WTC11 (cell line): ENCODE results near the gene PRKCG. TPM values are rescaled to one million over a fixed set of nuclear protein-coding genes. Genes with fewer than 3 reads are reported as not detected.

Experiments used
- ATAC-seq: fragments of 200-7000 bp; cut with Tn5 transposase; 2 replicates; pipeline ENCODE4 v1.10.0; 2021; ENCODE audit warnings: mild to moderate bottlenecking, moderate library complexity
- CTCF ChIA-PET: fragments of 300-600 bp; sonication (Branson Sonifier 250); formaldehyde crosslinking; loops from one replicate; lab custom pipeline; 2021; ENCODE audit warnings: antibody characterized with exemption; lab: Charles Lee
- POLR2A ChIA-PET: fragments of 350-600 bp; sonication (Branson Sonifier 250); formaldehyde crosslinking; loops from one replicate; lab custom pipeline; 2021; ENCODE audit warnings: antibody characterized with exemption; lab: Charles Lee
- DNase-seq: peaks from one replicate; pipeline ENCODE4 v3.0.0; 2021; ENCODE audit warnings: low spot score
- H3K27ac Mint-ChIP-seq: 2 replicates; pipeline ENCODE4 v1.8.0; 2021; ENCODE audit warnings: mixed read lengths
- H3K27me3 Mint-ChIP-seq: 2 replicates; pipeline ENCODE4 v1.8.0; 2021; ENCODE audit warnings: low read depth, mild to moderate bottlenecking, moderate library complexity, mixed read lengths
- H3K36me3 Mint-ChIP-seq: 2 replicates; pipeline ENCODE4 v1.8.0; 2021; ENCODE audit warnings: mixed read lengths
- H3K4me1 Mint-ChIP-seq: 2 replicates; pipeline ENCODE4 v1.8.0; 2022; ENCODE audit warnings: mixed read lengths
- H3K4me3 Mint-ChIP-seq: 2 replicates; pipeline ENCODE4 v1.8.0; 2021; ENCODE audit warnings: mild to moderate bottlenecking, moderate library complexity, mixed read lengths
- H3K9me3 Mint-ChIP-seq: 2 replicates; pipeline ENCODE4 v1.8.0; 2021; ENCODE audit warnings: mixed read lengths
- ATF3 ChIP-seq: sonication (generic); formaldehyde crosslinking; conservative IDR thresholded peaks from 2 replicates; pipeline ENCODE4 v1.8.1; 2022; ENCODE audit warnings: mild to moderate bottlenecking, missing genetic modification reagents
- ELF4 ChIP-seq: sonication (generic); formaldehyde crosslinking; IDR thresholded peaks from 2 replicates; pipeline ENCODE4 v1.8.1; 2022; ENCODE audit warnings: low read depth, mild to moderate bottlenecking, moderate library complexity, missing genetic modification reagents
- FOXJ3 ChIP-seq: sonication (generic); formaldehyde crosslinking; IDR thresholded peaks from 2 replicates; pipeline ENCODE4 v1.9.0; 2021; ENCODE audit warnings: missing genetic modification reagents, mild to moderate bottlenecking, borderline replicate concordance
- GRHL2 ChIP-seq: fragments of 250-450 bp; sonication (Bioruptor Pico); IDR thresholded peaks from 2 replicates; pipeline ENCODE4 v1.8.0; 2022; ENCODE audit warnings: mild to moderate bottlenecking, moderate library complexity; ENCODE audit not compliant: insufficient replicate concordance, severe bottlenecking
- MXD4 ChIP-seq: fragments of 250-450 bp; sonication (Bioruptor Pico); IDR thresholded peaks from 2 replicates; pipeline ENCODE4 v1.8.0; 2021; ENCODE audit warnings: mild to moderate bottlenecking, moderate library complexity, borderline replicate concordance
- PRDM15 ChIP-seq: sonication (generic); formaldehyde crosslinking; IDR thresholded peaks from 2 replicates; pipeline ENCODE4 v1.8.0; 2022; ENCODE audit warnings: missing genetic modification reagents
- RELA ChIP-seq: sonication (generic); formaldehyde crosslinking; IDR thresholded peaks from 2 replicates; pipeline ENCODE4 v1.8.1; 2022; ENCODE audit warnings: missing genetic modification reagents, mild to moderate bottlenecking, borderline replicate concordance
- RORB ChIP-seq: fragments of 250-450 bp; sonication (Bioruptor Pico); IDR thresholded peaks from 2 replicates; pipeline ENCODE4 v1.9.0; 2021; ENCODE audit warnings: mild to moderate bottlenecking
- TEAD1 ChIP-seq: sonication (generic); formaldehyde crosslinking; IDR thresholded peaks from 2 replicates; pipeline ENCODE4 v1.8.0; 2022; ENCODE audit warnings: mild to moderate bottlenecking, missing genetic modification reagents
- TEAD4 ChIP-seq: sonication (generic); formaldehyde crosslinking; IDR thresholded peaks from 2 replicates; pipeline ENCODE4 v1.8.0; 2022; ENCODE audit warnings: mild to moderate bottlenecking, missing genetic modification reagents
- TP53 ChIP-seq: sonication (generic); formaldehyde crosslinking; IDR thresholded peaks from 2 replicates; pipeline ENCODE4 v1.8.1; 2023; ENCODE audit warnings: mild to moderate bottlenecking, missing genetic modification reagents
- ZBTB21 ChIP-seq: sonication (generic); formaldehyde crosslinking; IDR thresholded peaks from 2 replicates; pipeline ENCODE4 v1.8.1; 2023; ENCODE audit warnings: mild to moderate bottlenecking, missing genetic modification reagents, borderline replicate concordance
- ZNF416 ChIP-seq: fragments of 250-450 bp; sonication (Bioruptor Pico); IDR thresholded peaks from 2 replicates; pipeline ENCODE4 v1.9.0; 2021; ENCODE audit warnings: mild to moderate bottlenecking, inconsistent platforms
- ZNF671 ChIP-seq: fragments of 250-450 bp; sonication (Bioruptor Pico); IDR thresholded peaks from 2 replicates; pipeline ENCODE4 v1.8.0; 2021; ENCODE audit warnings: mild to moderate bottlenecking
- total RNA-seq: library from RNA; stranded (reverse); gene quantifications from 3 replicates; pipeline ENCODE4 v1.2.3, GENCODE V29; 2021
- TF ChIP-seq, protein P1 (sequence below): sonication (generic); formaldehyde crosslinking; IDR thresholded peaks from 2 replicates; pipeline ENCODE4 v1.8.1; 2023; ENCODE audit warnings: mild to moderate bottlenecking, missing genetic modification reagents, moderate library complexity
- TF ChIP-seq, protein P2 (sequence below): sonication (generic); formaldehyde crosslinking; IDR thresholded peaks from 2 replicates; pipeline ENCODE4 v1.8.1; 2022; ENCODE audit warnings: mild to moderate bottlenecking, moderate library complexity, missing genetic modification reagents
- TF ChIP-seq, protein P3 (sequence below): fragments of 250-450 bp; sonication (Bioruptor Pico); IDR thresholded peaks from 2 replicates; pipeline ENCODE4 v1.9.0; 2021; ENCODE audit warnings: mild to moderate bottlenecking, borderline replicate concordance
- TF ChIP-seq, protein P4 (sequence below): sonication (generic); formaldehyde crosslinking; IDR thresholded peaks from 2 replicates; pipeline ENCODE4 v1.8.1; 2023; ENCODE audit warnings: mild to moderate bottlenecking, missing genetic modification reagents

PRKCG gene
- total RNA-seq, 1 experiment from 2014 or later = 23.0 TPM

GRCh38 chr19:53876651-53877224, 5.3 kb upstream of the PRKCG start:
- H3K36me3 Mint-ChIP-seq = peaks cover 31% of the 10 kb centered on the region
- no peak overlapping the region for H3K4me3 Mint-ChIP-seq
- peak overlapping the region; percentile 2; the same call in 1 of the 2 replicates for H3K27ac Mint-ChIP-seq
- H3K9me3 Mint-ChIP-seq = no peaks in the 10 kb centered on the region
- no peaks in the 10 kb centered on the region for H3K27me3 Mint-ChIP-seq
- DNase-seq (no peak), ATAC-seq (no peak)
- H3K4me1 Mint-ChIP-seq = peaks cover 25% of the 10 kb centered on the region
- POLR2A ChIA-PET = interaction anchor here (2.3 kb wide), 1 partner anchor 9 kb away, joined by 21 read pairs; the partner anchor contains the start of gene MYADM
- TF ChIP-seq ZNF671 (no peak), ATF3 (no peak), TP53 (CRISPR knock-in tag) (no peak), PRDM15 (no peak), TEAD1 (CRISPR knock-in tag) (no peak), RELA (CRISPR knock-in tag) (no peak), MXD4 (CRISPR knock-in tag) (no peak), ZBTB21 (CRISPR knock-in tag) (no peak), GRHL2 (CRISPR knock-in tag) (no peak), TEAD4 (CRISPR knock-in tag) (no peak), FOXJ3 (CRISPR knock-in tag) (no peak), ZNF416 (no peak), RORB (CRISPR knock-in tag) (no peak), ELF4 (CRISPR knock-in tag) (no peak)
- TF ChIP-seq, protein P1, sequence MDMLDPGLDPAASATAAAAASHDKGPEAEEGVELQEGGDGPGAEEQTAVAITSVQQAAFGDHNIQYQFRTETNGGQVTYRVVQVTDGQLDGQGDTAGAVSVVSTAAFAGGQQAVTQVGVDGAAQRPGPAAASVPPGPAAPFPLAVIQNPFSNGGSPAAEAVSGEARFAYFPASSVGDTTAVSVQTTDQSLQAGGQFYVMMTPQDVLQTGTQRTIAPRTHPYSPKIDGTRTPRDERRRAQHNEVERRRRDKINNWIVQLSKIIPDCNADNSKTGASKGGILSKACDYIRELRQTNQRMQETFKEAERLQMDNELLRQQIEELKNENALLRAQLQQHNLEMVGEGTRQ (CRISPR knock-in tag) = no peak
- TF ChIP-seq, protein P2, sequence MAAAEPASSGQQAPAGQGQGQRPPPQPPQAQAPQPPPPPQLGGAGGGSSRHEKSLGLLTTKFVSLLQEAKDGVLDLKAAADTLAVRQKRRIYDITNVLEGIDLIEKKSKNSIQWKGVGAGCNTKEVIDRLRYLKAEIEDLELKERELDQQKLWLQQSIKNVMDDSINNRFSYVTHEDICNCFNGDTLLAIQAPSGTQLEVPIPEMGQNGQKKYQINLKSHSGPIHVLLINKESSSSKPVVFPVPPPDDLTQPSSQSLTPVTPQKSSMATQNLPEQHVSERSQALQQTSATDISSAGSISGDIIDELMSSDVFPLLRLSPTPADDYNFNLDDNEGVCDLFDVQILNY (CRISPR knock-in tag) = no peak
- TF ChIP-seq, protein P3, sequence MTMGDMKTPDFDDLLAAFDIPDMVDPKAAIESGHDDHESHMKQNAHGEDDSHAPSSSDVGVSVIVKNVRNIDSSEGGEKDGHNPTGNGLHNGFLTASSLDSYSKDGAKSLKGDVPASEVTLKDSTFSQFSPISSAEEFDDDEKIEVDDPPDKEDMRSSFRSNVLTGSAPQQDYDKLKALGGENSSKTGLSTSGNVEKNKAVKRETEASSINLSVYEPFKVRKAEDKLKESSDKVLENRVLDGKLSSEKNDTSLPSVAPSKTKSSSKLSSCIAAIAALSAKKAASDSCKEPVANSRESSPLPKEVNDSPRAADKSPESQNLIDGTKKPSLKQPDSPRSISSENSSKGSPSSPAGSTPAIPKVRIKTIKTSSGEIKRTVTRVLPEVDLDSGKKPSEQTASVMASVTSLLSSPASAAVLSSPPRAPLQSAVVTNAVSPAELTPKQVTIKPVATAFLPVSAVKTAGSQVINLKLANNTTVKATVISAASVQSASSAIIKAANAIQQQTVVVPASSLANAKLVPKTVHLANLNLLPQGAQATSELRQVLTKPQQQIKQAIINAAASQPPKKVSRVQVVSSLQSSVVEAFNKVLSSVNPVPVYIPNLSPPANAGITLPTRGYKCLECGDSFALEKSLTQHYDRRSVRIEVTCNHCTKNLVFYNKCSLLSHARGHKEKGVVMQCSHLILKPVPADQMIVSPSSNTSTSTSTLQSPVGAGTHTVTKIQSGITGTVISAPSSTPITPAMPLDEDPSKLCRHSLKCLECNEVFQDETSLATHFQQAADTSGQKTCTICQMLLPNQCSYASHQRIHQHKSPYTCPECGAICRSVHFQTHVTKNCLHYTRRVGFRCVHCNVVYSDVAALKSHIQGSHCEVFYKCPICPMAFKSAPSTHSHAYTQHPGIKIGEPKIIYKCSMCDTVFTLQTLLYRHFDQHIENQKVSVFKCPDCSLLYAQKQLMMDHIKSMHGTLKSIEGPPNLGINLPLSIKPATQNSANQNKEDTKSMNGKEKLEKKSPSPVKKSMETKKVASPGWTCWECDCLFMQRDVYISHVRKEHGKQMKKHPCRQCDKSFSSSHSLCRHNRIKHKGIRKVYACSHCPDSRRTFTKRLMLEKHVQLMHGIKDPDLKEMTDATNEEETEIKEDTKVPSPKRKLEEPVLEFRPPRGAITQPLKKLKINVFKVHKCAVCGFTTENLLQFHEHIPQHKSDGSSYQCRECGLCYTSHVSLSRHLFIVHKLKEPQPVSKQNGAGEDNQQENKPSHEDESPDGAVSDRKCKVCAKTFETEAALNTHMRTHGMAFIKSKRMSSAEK = no peak
- TF ChIP-seq, protein P4, sequence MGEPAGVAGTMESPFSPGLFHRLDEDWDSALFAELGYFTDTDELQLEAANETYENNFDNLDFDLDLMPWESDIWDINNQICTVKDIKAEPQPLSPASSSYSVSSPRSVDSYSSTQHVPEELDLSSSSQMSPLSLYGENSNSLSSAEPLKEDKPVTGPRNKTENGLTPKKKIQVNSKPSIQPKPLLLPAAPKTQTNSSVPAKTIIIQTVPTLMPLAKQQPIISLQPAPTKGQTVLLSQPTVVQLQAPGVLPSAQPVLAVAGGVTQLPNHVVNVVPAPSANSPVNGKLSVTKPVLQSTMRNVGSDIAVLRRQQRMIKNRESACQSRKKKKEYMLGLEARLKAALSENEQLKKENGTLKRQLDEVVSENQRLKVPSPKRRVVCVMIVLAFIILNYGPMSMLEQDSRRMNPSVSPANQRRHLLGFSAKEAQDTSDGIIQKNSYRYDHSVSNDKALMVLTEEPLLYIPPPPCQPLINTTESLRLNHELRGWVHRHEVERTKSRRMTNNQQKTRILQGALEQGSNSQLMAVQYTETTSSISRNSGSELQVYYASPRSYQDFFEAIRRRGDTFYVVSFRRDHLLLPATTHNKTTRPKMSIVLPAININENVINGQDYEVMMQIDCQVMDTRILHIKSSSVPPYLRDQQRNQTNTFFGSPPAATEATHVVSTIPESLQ (CRISPR knock-in tag) = no peak
- TF ChIP-seq, all 79 proteins: peak for 0
- CTCF ChIA-PET = interaction anchor here (0.8 to 1.3 kb wide), 4 partner anchors 9 to 147 kb away, joined by 3 to 5 read pairs (median 4); partner anchors contain the start of gene MYADM
